Tibial nerve (tissue), 4 donors: ENCODE data around the gene NFKBIE. TPM values are rescaled to one million over a fixed set of nuclear protein-coding genes. Genes with fewer than 3 reads are reported as not detected.

Experiments used
- DNase-seq, 2 donors: peaks; one replicate each; pipeline ENCODE4 v3.0.0-alpha.2; 2019; ENCODE audit warnings: low spot score in 2 of 2
- H3K27ac ChIP-seq, 4 donors: fragments of 200-600 bp; sonication (generic) in 3 of 4; one replicate each; pipeline ENCODE4 v1.5.1; 2017 to 2019; ENCODE audit warnings: mild to moderate bottlenecking in 1 of 4
- H3K27me3 ChIP-seq, 2 donors: fragments of 200-600 bp; sonication (generic) in 1 of 2; one replicate each; pipeline versions ENCODE4 v1.5.1 to v1.6.0; 2017 to 2019
- H3K36me3 ChIP-seq, 3 donors: fragments of 200-600 bp; sonication (generic); one replicate each; pipeline ENCODE4 v1.5.1; 2018 to 2019
- H3K4me1 ChIP-seq, 4 donors: fragments of 200-600 bp; sonication (generic) in 3 of 4; one replicate each; pipeline ENCODE4 v1.5.1; 2017 to 2019
- H3K4me3 ChIP-seq, 4 donors: fragments of 200-600 bp; sonication (generic) in 3 of 4; one replicate each; pipeline ENCODE4 v1.5.1; 2017 to 2019; ENCODE audit warnings: mild to moderate bottlenecking in 1 of 4, moderate library complexity in 1 of 4
- H3K9me3 ChIP-seq, 4 donors: fragments of 200-600 bp; sonication (generic) in 3 of 4; one replicate each; pipeline ENCODE4 v1.5.1; 2017 to 2019
- CTCF ChIP-seq, 5 experiments: fragments of 200-600 bp in 3 of 5; fragments of 450-650 bp in 2 of 5; sonication (generic) in 3 of 5; IDR thresholded peaks; one replicate each; pipeline ENCODE4 v1.5.1; 2016 to 2019; ENCODE audit warnings: antibody characterized with exemption in 5 of 5, mild to moderate bottlenecking in 3 of 5, moderate library complexity in 2 of 5
- EP300 ChIP-seq, 2 donors: sonication (generic); formaldehyde crosslinking; IDR thresholded peaks; one replicate each; pipeline ENCODE4 v1.6.1; 2017; ENCODE audit warnings: antibody characterized with exemption in 2 of 2, mild to moderate bottlenecking in 1 of 2
- POLR2A ChIP-seq, 2 donors: fragments of 450-650 bp; IDR thresholded peaks; one replicate each; pipeline ENCODE4 v1.6.1; 2017; ENCODE audit warnings: antibody characterized with exemption in 2 of 2, mild to moderate bottlenecking in 2 of 2, moderate library complexity in 2 of 2
- WGBS, 2 donors: methylation state at CpG; one replicate each; pipeline ENCODE4 v1.1.5; 2018; 5-methylcytosine and 5-hydroxymethylcytosine counted together
- total RNA-seq, 4 donors: library from RNA; depleted of rRNA; stranded (reverse); fragments of >200 nt; gene quantifications; one replicate each; pipeline ENCODE4 v1.1.0, GENCODE V29; 2016

NFKBIE gene
- total RNA-seq, 4 donors from 2014 or later: 12.7 to 20.7 (median 16.0) TPM

DNA sequence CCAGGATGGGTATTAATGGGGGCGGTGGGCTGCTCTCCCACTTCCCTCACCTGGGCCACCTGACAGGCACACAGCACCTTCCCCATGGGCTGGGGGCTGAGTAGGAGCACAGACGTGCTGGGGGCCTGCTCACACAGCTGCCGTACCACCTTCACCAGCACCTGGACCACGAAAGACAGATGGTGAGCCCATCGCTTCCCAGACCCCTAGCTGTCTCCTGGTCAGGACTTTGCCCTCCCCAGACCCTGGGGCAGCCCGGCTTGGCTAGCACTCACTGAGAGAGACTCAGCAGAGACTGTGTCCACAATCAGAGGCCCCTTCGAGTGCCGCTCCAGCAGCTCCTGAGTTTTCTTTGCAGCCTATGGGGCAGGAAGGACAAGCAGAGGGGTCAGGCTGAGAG lies 35.8 kb upstream of the NFKBIE start:
- H3K4me3 ChIP-seq: no peak overlapping the region
- no peak for DNase-seq
- WGBS, 2 donors: 86 to 92% methylated on average over 7 to 8 of the region's 8 CpGs
- H3K36me3 ChIP-seq: peaks cover 0 to 67% (median 22%) of the 10 kb centered on the region in 3 donors
- TF ChIP-seq POLR2A (IDR thresholded peaks at IDR 0.05) (no peak), EP300 (IDR thresholded peaks at IDR 0.05) (no peak), CTCF (IDR thresholded peaks at IDR 0.05) (no peak)
- peaks cover 0 to 17% (median 11%) of the 10 kb centered on the region in 4 donors for H3K4me1 ChIP-seq
- peaks cover 2 to 19% of the 10 kb centered on the region in 2 donors for H3K27me3 ChIP-seq
- H3K27ac ChIP-seq: no peak overlapping the region
- no peaks in the 10 kb centered on the region for H3K9me3 ChIP-seq

- Histone ChIP-seq H3K4me1 (peaks cover 0 to 17% (median 11%) of the 10 kb centered on the region in 4 donors), H3K27ac (no peak overlapping the region), H3K4me3 (no peak overlapping the region), H3K9me3 (no peaks in the 10 kb centered on the region), H3K36me3 (peaks cover 0 to 59% (median 22%) of the 10 kb centered on the region in 3 donors), H3K27me3 (peaks cover 2 to 26% of the 10 kb centered on the region in 2 donors)
- TF ChIP-seq EP300 (IDR thresholded peaks at IDR 0.05) (no peak), POLR2A (IDR thresholded peaks at IDR 0.05) (no peak), CTCF (IDR thresholded peaks at IDR 0.05) (no peak)
- DNase-seq: no peak
- 82 to 85% methylated on average over 3 to 7 of the region's 7 CpGs for WGBS, 2 donors
These were observed 35.0 kb upstream of the NFKBIE start for GRCh38 chr6:44300292-44300823.

DNA sequence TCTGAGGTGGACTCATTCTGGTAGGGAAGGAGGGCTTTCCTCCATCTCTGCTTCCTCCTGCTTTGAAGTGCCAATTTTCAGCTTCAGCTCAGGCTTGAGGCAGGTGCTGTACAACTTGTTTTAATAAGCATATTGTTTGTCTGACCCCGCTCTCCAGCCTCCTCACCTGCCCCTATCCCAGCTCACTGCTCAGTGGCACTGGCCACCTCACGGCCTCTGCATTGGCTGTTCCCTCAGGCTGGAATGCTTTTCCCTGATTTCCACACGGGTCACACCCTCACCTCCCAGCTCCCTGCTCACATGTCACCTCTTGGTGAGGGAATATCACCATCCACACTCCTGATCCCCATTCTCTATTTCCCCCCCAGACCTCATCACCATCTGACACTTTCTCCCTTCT lies 33.5 kb upstream of the NFKBIE start:
- no peak for DNase-seq
- H3K4me1 ChIP-seq: peaks cover 0 to 17% (median 11%) of the 10 kb centered on the region in 4 donors
- H3K27me3 ChIP-seq: peaks cover 2 to 39% of the 10 kb centered on the region in 2 donors
- no peak for TF ChIP-seq EP300 (IDR thresholded peaks at IDR 0.05)
- no peaks in the 10 kb centered on the region for H3K9me3 ChIP-seq
- 80 to 87% methylated on average over 3 of the region's 3 CpGs for WGBS, 2 donors
- peaks cover 0 to 44% (median 22%) of the 10 kb centered on the region in 3 donors for H3K36me3 ChIP-seq
- no peak overlapping the region for H3K4me3 ChIP-seq
- no peak overlapping the region for H3K27ac ChIP-seq

- Histone ChIP-seq H3K4me1 (peaks cover 0 to 17% (median 11%) of the 10 kb centered on the region in 4 donors), H3K9me3 (no peaks in the 10 kb centered on the region), H3K4me3 (no peak overlapping the region), H3K27me3 (peaks cover 2 to 45% of the 10 kb centered on the region in 2 donors), H3K36me3 (peaks cover 0 to 38% (median 16%) of the 10 kb centered on the region in 3 donors), H3K27ac (no peak overlapping the region)
- WGBS, 2 donors: 38 to 46% methylated on average over 19 to 20 of the region's 20 CpGs
- DNase-seq: no peak
- TF ChIP-seq CTCF (IDR thresholded peaks at IDR 0.05) (no peak), POLR2A (IDR thresholded peaks at IDR 0.05) (no peak), EP300 (IDR thresholded peaks at IDR 0.05) (no peak)
These were observed 32.9 kb upstream of the NFKBIE start for GRCh38 chr6:44298055-44298803.

DNA sequence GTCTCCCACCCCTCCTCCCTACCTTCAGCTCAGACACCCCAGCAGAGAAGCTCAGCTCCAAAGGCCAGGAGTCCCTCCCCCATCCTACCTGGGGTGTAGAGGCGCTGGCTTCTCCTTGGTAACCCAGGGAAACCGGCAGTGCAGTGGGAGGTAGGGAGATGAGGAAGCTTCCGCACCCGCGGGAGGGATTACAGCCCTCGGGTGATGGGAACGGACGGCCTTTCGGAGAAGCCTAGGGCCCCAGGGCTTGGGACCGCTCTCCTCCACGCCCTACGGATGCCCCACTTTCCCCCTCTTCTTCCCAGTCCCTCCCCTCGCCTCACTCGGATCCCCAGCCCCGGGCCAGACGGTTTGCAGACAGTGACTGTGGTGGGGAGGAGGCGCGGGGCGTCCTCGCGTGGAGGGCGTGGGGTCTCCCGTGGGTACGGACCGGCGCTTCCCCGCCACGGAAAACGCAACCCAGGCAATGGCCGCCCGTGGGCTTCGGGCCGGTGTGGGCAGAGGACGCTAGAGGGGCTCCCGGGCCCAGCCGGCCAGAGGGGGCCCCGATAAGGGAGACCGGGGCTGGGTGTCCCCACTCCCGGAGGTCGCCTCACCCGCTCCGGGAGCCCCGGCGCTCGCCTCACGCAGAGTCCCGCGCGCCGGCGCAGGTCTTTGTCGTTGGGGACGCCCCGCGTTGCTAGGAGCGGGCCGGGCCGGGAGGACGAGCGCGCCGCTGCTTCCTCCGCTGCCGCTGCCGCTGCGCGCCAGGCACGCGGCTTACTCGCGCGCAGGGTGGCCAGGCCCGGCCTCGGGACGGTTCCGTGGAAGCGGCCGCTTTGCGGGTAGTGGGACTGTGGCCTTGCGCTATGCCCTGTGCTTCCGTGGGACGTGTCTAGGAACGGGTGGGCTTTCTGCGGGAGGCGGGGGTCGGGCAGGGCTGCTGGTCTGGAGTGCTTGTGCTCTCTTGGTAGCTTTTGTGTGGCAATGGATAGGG lies 32.0 kb upstream of the NFKBIE start:
- Histone ChIP-seq H3K4me3 (peak overlapping the region; percentile 29 to 57 (median 37)), H3K27me3 (peaks cover 2 to 51% of the 10 kb centered on the region in 2 donors), H3K9me3 (no peaks in the 10 kb centered on the region), H3K36me3 (peaks cover 0 to 29% (median 12%) of the 10 kb centered on the region in 3 donors), H3K4me1 (peaks cover 0 to 17% (median 11%) of the 10 kb centered on the region in 4 donors), H3K27ac (no peak overlapping the region)
- DNase-seq: no peak
- WGBS, 2 donors: 1% methylated on average over 24 to 59 of the region's 86 CpGs
- TF ChIP-seq CTCF (IDR thresholded peaks at IDR 0.05): no peak
- TF ChIP-seq POLR2A (IDR thresholded peaks at IDR 0.05): no peak
- no peak for TF ChIP-seq EP300 (IDR thresholded peaks at IDR 0.05)
